ENCODE results near the gene ZNF674.
"Not testable (repeated sequence)": the region's sequence is repeated elsewhere in the genome, so short reads cannot be mapped to it uniquely, and the experiment has no call there.

The ZNF674 gene

GRCh38 chrX:46567388-46567787 lies 22.2 kb upstream of the ZNF674 start:
- no peak for DNase-seq

- DNase-seq = no peak
These were observed 16.8 kb upstream of the ZNF674 start for GRCh38 chrX:46561824-46562657.

GRCh38 chrX:46559062-46559461 lies 13.8 kb upstream of the ZNF674 start:
- no peak for DNase-seq

- DNase-seq = no peak
These were observed 9.7 kb upstream of the ZNF674 start for GRCh38 chrX:46554942-46555341.

GRCh38 chrX:46553935-46554334 lies 8.7 kb upstream of the ZNF674 start:
- DNase-seq = no peak

- DNase-seq = no peak
These were observed 6.4 kb upstream of the ZNF674 start for GRCh38 chrX:46551494-46552128.

GRCh38 chrX:46549914-46550313 lies 4.7 kb upstream of the ZNF674 start:
- no peak for DNase-seq

- no peak for DNase-seq
These were observed 2.6 kb upstream of the ZNF674 start for GRCh38 chrX:46547857-46548256.

- DNase-seq = not testable (repeated sequence)
These were observed 694 bp downstream of the ZNF674 start for GRCh38 chrX:46544527-46544926.

GRCh38 chrX:46543441-46543840 lies 1.8 kb downstream of the ZNF674 start:
- no peak for DNase-seq

GRCh38 chrX:46531442-46531841 lies 13.8 kb downstream of the ZNF674 start:
- no peak for DNase-seq

- DNase-seq = not testable (repeated sequence)
These were observed 14.8 kb downstream of the ZNF674 start for GRCh38 chrX:46530404-46530908.

- DNase-seq = not testable (repeated sequence)
These were observed 15.3 kb downstream of the ZNF674 start for GRCh38 chrX:46529740-46530403.

GRCh38 chrX:46528640-46529039 lies 16.6 kb downstream of the ZNF674 start:
- not testable (repeated sequence) for DNase-seq

- DNase-seq = no peak
These were observed 39.1 kb downstream of the ZNF674 start for GRCh38 chrX:46506076-46506475.

- no peak for DNase-seq
These were observed 42.4 kb downstream of the ZNF674 start for GRCh38 chrX:46502848-46503247.

GRCh38 chrX:46500054-46500453 lies 45.2 kb downstream of the ZNF674 start:
- no peak for DNase-seq

GRCh38 chrX:46488712-46489111 lies 56.5 kb downstream of the ZNF674 start:
- DNase-seq = no peak

- DNase-seq = no peak
These were observed 59.3 kb downstream of the ZNF674 start for GRCh38 chrX:46485897-46486296.

GRCh38 chrX:46478634-46479033 lies 66.6 kb downstream of the ZNF674 start:
- not testable (repeated sequence) for DNase-seq

- DNase-seq = no peak
These were observed 67.8 kb downstream of the ZNF674 start for GRCh38 chrX:46477435-46477834.

GRCh38 chrX:46465203-46465602 lies 80.0 kb downstream of the ZNF674 start:
- DNase-seq = no peak

- DNase-seq = no peak
These were observed 81.5 kb downstream of the ZNF674 start for GRCh38 chrX:46463682-46464081.

Data from NCI-H1417 treated with DMSO at 0.1 percent for 48 hours (cell line).